HG02943 (cell line): ENCODE data around the gene CCDC149.
A peak's percentile ranks its signal among the peaks of the same experiment; 100 is the strongest.

Experiments
- ATAC-seq: cut with Tn5 transposase; IDR thresholded peaks from one replicate; pipeline ENCODE4 v1.9.1; 2021; ENCODE audit warnings: mild to moderate bottlenecking, low read depth, moderate library complexity; ENCODE audit not compliant: unreplicated experiment

Gene CCDC149

GRCh38 chr4:24781999-24782745 is 130.7 kb downstream of the CCDC149 start:
- ATAC-seq, result no peak

GRCh38 chr4:24780936-24781495 is 131.8 kb downstream of the CCDC149 start:
- no peak for ATAC-seq

- ATAC-seq, result no peak
Measured at GRCh38 chr4:24778464-24779225, 134.2 kb downstream of the CCDC149 start.

GRCh38 chr4:24777536-24778463 is 135.0 kb downstream of the CCDC149 start:
- ATAC-seq, result no peak

GRCh38 chr4:24775750-24776149 is 137.1 kb downstream of the CCDC149 start:
- no peak for ATAC-seq

GRCh38 chr4:24775032-24775605 is 137.7 kb downstream of the CCDC149 start:
- no peak for ATAC-seq

GRCh38 chr4:24774452-24774851 is 138.4 kb downstream of the CCDC149 start:
- ATAC-seq, result no peak

- no peak for ATAC-seq
Measured at GRCh38 chr4:24772952-24773351, 139.9 kb downstream of the CCDC149 start.

- ATAC-seq, result no peak
Measured at GRCh38 chr4:24772061-24772705, 140.7 kb downstream of the CCDC149 start.

GRCh38 chr4:24771241-24771640 is 141.6 kb downstream of the CCDC149 start:
- no peak for ATAC-seq

- ATAC-seq, result no peak
Measured at GRCh38 chr4:24770667-24771066, 142.2 kb downstream of the CCDC149 start.

- ATAC-seq, result peak; percentile 48
Measured at GRCh38 chr4:24770032-24770584, 142.7 kb downstream of the CCDC149 start.

- ATAC-seq, result no peak
Measured at GRCh38 chr4:24769571-24769970, 143.3 kb downstream of the CCDC149 start.

GRCh38 chr4:24768604-24769003 is 144.2 kb downstream of the CCDC149 start:
- ATAC-seq, result peak; percentile 81

- no peak for ATAC-seq
Measured at GRCh38 chr4:24768006-24768405, 144.8 kb downstream of the CCDC149 start.

- no peak for ATAC-seq
Measured at GRCh38 chr4:24765376-24765988, 147.4 kb downstream of the CCDC149 start.

- no peak for ATAC-seq
Measured at GRCh38 chr4:24764345-24764744, 148.5 kb downstream of the CCDC149 start.

- no peak for ATAC-seq
Measured at GRCh38 chr4:24763631-24764297, 149.1 kb downstream of the CCDC149 start.
